Epithelial cell of esophagus (primary cell): Measurements from ENCODE around the gene LCNL1.

Experiments used
- DNase-seq: peaks from one replicate; pipeline ENCODE4 v3.0.0; 2010; ENCODE audit warnings: low read depth
- H3K4me3 ChIP-seq: 2 replicates; pipeline ENCODE4 v1.5.1; 2011; ENCODE audit warnings: mild to moderate bottlenecking, low read length, control low read depth
- CTCF ChIP-seq: IDR thresholded peaks from 2 replicates; pipeline ENCODE4 v1.5.1; 2011; ENCODE audit warnings: low read depth, mild to moderate bottlenecking, low read length, control low read depth, inconsistent platforms; ENCODE audit not compliant: insufficient read depth; ENCODE audit errors: missing control alignments

The LCNL1 gene

GRCh38 chr9:137009217-137009616 is 26.4 kb downstream of the LCNL1 start:
- TF ChIP-seq CTCF, result no peak
- H3K4me3 ChIP-seq, result no peak overlapping the region
- no peak for DNase-seq

- no peak for DNase-seq
- no peak overlapping the region for H3K4me3 ChIP-seq
- no peak for TF ChIP-seq CTCF
Observed at GRCh38 chr9:137009938-137010732, 27.3 kb downstream of the LCNL1 start.

GRCh38 chr9:137011156-137011555 is 28.4 kb downstream of the LCNL1 start:
- no peak for TF ChIP-seq CTCF
- DNase-seq, result no peak
- no peak overlapping the region for H3K4me3 ChIP-seq

GRCh38 chr9:137011907-137012675 is 29.3 kb downstream of the LCNL1 start:
- TF ChIP-seq CTCF, result no peak
- no peak overlapping the region for H3K4me3 ChIP-seq
- no peak for DNase-seq

- no peak for DNase-seq
- TF ChIP-seq CTCF, result no peak
- H3K4me3 ChIP-seq, result no peak overlapping the region
Observed at GRCh38 chr9:137012694-137013570, 30.1 kb downstream of the LCNL1 start.

GRCh38 chr9:137013571-137013940 is 30.8 kb downstream of the LCNL1 start:
- no peak for TF ChIP-seq CTCF
- DNase-seq, result no peak
- H3K4me3 ChIP-seq, result no peak overlapping the region
